A204.1 (cell line): Measurements from ENCODE around the gene CADPS.

Experiments used
- FAIRE-seq: peaks from 2 replicates; lab custom pipeline; 2012; peaks lifted over from hg19 to GRCh38; lab: Jason Lieb, UNC

The CADPS gene

DNA sequence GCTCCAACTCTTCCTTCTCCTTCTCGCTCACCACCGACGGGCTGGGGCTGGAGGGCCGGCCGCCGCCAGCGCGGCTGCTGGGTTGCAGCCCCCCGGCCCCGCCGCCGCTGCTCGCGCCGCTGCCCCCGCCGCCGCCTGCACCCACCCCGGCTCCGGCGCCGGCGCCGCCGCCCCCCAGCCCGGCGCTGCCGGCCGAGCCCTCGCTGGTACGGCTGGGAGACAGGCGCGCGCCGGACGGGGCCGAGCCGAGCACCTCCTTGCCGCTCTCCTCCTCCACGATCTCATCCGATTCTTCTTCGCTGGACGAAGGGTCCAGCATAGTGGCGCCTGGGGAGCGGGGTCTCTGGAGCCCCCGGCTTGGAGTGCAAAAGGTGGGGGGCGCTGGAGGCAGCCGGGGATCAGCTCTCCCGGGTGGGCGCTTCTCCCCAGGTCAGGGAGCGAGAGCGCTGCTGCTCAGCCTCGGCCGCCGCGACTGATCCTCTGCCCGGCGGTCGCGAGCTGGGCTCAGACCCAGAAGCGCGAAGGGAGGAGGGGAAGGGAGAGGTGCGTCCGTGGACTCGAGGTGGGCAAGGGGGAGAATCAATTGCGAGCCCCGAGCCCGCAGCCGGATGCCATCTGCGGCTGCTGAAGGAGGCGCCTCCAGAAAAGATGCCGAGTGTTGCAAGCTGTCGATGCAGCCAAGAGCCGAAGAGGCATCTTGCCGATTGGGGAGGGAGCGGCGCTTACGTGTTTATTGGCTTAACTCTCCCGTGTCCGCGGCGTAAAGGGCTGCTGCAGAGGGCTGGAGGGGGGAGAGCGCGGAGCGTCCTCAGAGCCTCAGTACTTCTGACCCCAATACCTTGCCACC is at the start of gene CADPS:
Gene CADPS (minus strand): TSS at position 706 of the 847 bp plus-strand sequence. CDS start 387 bp downstream, at position 319.
- FAIRE-seq: no peak

DNA sequence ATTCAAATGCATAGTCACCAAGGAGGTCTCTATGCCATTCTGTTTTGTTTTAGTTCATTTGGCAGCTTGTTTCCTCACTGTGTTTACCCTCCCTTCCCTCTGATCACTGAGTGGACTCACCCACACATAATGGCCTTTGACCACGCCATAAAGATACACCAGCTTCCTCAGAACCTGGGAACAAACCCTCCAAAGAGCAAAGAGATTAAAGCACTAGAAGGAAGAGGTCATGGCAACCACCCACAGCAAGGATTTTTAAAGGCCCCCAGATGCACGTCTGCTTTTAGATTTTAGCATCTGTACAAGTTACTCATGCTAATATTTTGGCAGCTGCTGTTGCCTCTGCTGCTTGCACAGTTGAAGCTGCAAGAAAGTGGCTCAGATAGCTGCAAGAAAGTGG is 47.9 kb upstream of the CADPS start:
- no peak for FAIRE-seq

DNA sequence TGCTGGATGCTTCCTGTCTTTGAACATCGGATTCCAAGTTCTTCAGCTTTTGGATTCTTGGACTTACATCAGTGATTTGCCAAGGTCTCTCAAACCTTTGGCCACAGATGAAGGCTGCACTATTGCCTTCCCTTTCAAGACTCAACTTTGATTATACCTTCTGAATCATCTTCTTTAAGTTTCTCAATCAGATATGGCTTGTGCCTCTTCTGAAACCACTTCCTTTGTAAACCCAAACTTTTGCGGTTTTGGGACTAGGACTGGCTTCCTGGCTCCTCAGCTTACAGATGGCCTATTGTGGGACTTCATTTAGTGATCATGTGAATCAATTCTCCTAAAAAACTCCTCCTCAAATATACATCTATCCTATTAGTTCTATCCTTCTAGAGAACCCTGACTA is 47.1 kb upstream of the CADPS start:
- FAIRE-seq: no peak

DNA sequence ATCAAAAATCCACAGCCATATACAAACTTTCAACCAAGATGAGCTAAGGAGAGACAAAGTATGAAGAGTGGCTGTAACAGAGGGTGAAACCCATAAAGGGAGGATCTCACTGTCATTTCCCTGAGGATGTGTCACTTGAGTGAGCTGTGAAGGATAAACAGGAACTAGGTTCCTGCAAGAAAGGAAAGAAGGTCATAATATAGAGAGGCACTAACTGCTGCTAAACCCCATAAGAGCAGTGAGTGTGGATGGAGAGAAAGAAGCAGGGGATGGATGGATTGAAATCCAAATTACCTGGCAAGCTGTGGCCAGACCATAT is 45.2 kb upstream of the CADPS start:
- no peak for FAIRE-seq

DNA sequence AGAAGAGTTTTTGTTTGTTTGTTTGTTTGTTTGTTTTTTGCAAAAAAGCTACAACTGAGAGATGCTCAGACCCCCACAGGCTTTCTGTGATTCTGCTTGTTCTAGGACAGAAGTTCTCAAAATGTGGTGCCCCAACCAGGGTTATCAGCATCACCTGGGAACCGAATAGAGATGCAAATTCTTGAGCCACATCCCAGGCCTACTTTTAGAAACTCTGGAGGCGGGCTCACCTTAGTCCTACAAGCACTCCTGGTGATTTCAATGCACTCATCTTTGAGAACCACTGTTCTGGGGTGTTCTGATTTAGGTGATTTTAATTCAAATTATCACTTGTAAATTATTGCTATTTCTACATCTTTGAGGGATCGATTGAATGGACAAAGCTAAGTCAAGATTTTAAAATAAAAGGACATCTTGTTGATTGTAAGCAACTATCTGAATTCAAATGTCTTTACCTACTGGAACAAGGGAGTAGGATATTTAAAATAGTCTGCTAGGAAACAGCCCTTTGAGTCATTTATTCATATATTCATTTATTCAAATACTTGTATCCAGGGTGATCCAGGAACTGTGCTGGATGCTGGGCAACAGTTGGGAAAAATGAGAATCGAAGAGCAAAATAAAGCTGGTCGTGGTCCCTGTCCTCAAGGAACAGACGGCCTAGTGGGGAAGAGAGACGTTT is 44.7 kb upstream of the CADPS start:
- no peak for FAIRE-seq

DNA sequence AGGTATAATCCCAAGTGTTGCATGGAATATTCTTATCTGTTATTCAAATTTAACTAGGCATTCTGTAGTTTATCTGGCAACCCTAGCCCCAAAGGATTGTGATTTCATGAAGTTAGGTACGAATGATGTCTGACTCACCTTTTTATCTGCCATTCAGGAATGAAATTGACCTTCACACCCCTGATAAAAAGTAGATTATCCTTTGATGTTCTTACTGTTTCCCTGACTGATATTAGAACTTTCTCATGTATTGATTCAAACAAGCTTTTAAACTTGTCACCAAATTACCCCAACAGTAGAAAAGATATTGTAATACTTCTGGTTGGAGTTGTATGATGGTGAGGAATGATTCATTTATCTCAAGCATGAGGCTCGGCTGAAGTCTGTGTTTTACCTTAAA is 43.6 kb upstream of the CADPS start:
- FAIRE-seq: no peak

DNA sequence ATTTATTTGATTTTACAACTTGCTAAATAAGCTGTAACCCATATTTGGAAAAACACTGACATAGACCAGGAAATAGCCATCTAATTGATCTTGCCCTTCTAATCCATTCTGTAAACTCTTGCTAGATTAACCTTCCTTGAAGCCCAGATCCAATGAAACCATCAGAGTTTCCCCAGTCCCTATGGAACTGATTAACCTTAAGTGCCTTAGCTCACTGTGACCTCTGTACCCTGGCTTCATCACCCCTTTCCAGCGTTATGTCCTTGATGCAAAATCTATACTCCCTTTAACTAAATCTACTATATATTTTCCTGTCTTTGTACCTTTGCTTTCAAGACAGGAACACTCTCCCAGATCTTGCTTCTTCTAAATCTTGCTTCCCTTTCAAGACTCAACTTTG is 42.9 kb upstream of the CADPS start:
- FAIRE-seq: no peak

DNA sequence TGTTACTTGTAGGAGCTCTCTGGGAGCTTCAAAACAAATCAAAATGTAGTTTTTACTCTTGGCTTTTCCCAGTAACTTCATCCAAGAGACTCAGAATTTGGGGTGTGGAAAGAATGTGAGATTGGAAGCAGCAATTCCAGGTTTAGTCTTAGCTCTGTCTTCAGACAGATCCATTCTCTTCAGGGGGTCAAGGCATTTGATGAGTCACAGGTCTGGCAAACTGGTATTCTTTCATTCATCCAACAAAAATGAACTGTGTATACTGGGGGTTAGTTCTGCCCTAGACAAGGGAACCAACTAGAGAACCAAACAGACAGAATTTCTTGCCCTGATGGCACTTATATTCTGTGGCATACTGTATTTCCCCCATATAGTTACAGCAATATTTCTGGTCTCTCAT is 36.3 kb upstream of the CADPS start:
- FAIRE-seq: no peak

DNA sequence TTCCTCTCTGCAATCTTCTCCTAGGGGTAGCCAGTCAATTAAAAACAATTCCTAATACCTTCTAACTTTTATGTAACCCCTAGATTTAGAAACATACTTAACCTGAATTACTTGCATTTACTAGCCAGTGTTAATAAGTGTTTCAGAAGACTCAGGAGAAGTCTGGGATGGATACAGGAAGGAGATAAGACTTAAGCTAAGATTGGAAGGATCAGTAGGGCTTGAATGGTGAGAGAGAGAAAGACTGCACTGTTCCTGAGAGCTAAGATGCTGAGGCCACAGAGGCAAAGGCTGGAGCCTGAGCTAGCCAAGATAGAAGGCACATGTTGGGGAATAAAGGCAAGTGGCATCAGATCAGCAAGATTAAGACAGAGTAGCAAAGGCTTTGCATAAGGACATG is 30.1 kb upstream of the CADPS start:
- no peak for FAIRE-seq

DNA sequence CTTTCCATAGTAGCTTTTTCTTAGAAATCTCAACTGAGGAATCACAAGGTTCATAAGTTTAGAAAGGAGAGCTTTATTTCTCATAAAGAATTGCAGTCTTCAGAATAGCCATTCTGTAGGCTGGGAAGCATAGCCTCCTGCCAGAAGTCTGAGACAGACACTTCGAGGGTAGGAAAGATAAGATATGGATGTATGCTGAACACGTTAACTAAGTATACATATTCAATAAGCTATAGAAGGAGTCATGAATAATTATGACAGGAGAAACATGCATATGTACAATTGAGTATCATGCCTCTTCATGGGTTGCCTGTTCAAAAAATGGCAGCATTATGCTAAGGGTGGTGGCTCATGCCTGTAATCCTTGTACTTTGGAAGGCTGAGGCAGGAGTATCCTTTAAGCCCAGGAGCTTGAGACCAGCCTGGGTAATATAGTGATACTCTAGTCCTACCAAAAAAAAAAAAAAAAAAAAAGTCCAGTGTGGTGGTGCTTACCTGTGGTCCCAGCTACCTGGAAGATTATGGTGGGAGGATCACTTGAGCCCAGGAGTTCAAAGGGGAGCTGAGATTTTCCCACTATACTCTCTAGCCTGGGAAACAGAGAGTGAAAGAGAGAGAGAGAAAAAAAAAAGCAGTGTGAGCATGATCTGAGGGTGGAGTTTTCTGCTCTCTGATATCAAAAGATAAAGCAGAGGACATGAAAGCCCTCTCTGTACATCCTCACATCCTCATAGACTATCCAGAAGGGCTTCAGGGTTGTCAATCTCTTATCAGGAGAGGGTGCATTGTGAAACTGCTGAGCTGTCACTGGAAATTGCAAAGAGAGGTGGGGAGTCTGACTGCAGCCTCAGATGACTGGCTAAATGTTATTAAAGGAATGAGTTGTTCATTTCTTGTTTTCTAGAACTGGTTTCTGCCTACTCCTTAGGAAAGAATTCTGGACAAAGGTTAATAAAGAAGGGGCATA is 23.6 kb upstream of the CADPS start:
- no peak for FAIRE-seq

DNA sequence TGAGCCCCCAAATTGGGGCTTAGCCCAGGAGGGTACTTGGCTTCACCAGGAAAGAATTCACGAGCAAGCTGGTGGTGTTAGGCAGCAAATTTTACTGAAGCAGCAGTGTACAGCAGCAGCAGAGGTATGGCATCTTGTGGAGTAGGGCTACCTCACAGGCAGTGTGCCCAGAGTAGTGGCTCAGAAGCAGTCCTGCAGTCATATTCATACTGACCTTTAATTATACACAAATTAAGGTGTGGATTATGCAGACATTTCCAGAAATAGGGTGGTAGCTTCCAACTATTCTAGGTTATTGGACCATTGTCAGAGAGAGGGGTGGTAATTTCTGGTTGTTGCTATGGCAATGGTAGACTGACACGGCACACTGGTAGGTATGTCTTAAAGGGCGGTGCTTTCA is 20.7 kb upstream of the CADPS start:
- FAIRE-seq: no peak

DNA sequence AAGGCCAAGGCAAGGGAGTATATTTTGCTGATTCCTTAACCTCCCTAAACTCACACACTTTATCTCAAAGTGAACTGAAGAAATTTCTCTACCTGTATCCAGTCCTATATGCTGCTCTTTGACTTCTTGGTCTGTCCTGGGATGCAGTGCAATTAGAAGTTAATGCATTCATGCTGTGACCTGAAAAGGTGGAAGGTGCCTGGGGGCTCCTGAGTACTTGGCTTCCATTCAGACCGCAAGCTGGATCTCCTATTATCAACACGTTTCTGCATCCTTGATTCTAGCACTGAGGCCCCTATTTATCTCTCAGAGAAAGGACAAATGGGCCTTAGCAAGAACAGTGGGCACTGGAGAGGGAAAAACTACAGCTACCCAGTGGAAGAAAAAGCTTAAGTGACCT is 17.7 kb upstream of the CADPS start:
- FAIRE-seq: no peak

DNA sequence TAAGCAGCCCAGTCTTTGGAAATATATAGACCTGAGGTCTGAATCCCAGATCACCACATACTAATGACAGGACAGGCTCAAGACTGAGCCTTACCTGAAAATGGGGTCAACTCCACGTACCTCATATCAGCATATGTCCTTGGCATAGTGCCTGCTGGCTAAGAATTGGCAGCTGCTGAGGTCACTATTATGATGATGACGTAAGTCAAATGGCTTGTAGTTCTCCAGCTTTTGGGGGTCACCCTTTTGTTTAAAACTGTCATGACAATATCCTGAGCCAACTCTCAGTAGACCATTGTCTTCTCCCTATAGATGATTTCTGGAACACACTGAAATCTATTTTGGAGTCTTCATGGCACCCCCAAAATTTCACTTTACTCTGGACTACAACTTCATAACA is 16.8 kb upstream of the CADPS start:
- FAIRE-seq: no peak

DNA sequence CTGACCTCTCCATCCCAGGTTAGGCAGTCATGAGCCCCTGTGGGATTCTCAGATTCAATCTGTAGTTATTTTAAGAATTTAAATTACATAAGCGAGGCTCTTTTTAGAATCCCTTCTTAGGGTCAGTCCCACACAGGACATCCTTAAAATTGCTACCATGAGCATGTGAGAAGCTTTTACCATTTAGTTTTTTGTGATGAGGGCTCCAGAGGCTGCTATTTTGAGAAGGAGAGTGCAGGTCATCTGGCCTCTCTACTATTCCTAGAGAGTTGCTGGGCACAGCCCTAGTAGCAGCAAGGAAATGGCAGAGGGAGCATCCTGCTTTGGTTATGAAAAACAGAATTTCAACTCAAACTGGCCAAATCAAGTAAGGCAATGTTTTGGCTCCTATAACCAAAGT is 13.6 kb upstream of the CADPS start:
- FAIRE-seq: no peak

DNA sequence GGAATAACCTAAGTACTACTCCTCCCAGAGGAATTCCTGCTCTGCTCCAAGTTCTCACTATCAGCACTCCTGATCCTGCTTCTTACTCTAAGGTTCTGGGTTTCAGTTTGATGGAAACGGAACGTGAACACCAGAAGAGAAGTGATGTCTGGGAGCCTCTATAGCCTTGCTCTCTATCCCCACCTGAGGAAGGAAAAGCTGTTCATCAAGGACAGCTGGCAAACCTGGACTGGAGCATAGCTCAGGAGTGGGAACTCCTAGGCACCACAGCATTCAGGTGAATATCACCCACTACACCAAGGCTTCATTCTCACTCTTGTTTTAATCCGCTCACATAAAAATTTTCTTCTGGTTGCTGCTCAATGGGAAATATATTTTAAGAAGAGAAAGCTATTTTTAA is 13.0 kb upstream of the CADPS start:
- no peak for FAIRE-seq

DNA sequence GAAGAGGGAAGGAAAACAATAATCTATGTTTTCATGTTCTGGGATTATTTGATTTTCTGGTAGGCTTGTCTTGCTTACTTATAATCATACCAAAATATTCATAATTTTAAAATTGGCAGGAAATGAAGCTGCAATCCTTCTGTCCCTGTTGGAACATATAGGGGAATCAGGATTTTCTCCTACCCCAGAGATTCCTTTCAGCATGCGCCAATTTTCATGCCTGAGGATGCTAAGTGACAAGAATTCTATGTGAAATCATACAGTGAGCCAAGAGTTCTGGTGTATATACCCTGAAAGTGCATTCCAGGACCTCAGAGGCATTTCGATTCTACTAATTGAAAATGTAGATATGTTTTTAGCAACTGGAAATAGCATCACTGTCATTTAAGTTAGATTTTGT is 9.9 kb upstream of the CADPS start:
- FAIRE-seq: no peak

DNA sequence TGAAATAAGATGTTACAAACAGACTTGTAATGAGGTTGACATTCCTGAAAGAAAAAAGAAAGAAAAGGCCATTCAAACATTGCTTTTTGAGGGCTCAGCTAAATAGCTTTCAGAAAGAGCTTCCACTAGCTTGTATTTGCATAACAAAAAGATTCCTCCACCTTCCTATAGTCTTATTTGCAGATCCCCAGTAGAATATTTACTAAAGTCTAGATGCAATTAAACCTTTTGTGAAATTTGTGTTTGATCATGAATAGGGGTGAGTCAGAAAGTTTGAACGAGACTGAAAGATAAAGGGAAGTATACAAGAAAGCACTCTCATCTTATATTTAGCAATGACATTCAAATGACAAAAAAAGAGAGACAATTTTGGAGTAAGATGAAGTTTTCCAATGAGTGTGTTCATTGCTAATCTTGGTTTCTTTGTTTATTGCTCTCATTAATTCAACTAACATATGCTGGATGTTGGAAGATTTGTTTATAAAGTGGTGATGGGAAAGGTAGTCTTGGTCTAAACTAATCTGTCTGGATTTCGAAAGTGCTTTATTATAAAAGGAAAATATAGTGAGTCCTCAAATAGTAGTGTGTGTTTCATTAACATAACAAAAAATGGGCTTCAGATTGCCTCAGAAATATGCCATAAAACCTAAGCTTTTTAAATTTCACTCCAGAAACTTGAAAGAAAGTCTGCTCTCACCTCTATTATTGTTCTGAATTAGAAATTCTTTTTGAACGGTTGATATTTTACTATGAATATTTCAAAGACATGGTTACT is 9.1 kb upstream of the CADPS start:
- no peak for FAIRE-seq

DNA sequence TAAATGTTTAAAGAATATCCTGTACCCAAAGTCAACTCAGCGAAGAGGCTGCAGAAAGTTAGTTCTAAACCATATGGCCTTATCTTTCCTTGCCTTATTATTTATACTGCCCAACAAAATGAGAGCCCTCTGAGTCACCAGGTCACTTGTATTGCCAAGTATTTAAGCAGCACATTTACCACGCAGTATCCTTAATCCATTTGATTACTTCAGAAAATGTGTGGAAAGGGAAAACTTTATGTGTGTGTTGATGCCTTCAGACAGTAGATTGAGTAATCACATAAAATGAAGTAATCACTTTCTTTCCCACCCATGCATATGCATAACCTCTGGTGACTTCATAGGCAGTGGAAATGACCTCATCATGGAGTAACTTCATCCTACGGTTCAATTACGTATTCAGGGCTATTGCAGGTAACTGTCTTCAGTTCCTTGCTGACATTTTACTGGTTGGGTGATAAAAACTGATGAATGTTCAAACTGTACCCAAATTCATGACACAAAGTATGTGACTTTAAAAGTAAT is 7.5 kb upstream of the CADPS start:
- FAIRE-seq: no peak

DNA sequence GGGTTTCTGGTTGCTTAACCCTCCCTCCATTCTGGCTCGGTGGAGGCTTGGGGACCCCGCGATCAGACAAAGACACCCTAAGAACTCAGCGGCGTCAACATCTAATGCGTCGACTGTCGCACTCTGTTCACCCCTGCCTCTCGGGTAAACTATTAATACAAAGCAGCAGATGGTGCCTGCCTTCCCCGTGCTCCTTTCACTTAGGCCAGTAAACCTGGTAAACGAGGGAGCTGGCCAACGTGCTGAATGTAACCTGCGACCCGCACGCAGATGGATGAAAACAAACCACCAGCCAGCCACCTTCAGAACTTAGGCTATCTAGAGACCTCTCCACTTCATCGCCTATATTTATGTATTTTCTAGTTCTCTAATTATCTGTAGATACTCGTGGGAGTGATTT is 848 bp upstream of the CADPS start:
- FAIRE-seq: no peak

DNA sequence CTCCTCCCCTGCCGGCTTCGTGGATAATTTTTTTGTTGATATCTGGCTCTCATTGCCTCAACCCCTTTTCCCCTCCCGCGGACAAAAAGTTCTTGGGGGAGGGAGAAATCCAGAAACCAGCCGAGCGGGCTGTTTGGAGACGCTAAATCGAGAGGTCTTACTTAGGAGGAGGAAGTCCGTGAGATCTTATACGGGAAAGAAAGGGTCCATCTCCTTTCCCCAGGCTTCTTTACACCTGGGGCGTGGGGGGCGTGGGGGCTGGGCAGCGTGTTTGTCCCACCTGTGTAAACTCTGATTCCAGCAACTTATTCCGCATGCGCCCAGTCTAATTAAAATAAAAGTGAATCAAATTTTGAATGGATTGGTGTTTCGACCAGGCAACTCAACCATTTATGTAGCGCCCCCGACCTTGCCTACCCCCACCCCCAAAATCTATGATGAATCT is 364 bp upstream of the CADPS start:
- FAIRE-seq: no peak

DNA sequence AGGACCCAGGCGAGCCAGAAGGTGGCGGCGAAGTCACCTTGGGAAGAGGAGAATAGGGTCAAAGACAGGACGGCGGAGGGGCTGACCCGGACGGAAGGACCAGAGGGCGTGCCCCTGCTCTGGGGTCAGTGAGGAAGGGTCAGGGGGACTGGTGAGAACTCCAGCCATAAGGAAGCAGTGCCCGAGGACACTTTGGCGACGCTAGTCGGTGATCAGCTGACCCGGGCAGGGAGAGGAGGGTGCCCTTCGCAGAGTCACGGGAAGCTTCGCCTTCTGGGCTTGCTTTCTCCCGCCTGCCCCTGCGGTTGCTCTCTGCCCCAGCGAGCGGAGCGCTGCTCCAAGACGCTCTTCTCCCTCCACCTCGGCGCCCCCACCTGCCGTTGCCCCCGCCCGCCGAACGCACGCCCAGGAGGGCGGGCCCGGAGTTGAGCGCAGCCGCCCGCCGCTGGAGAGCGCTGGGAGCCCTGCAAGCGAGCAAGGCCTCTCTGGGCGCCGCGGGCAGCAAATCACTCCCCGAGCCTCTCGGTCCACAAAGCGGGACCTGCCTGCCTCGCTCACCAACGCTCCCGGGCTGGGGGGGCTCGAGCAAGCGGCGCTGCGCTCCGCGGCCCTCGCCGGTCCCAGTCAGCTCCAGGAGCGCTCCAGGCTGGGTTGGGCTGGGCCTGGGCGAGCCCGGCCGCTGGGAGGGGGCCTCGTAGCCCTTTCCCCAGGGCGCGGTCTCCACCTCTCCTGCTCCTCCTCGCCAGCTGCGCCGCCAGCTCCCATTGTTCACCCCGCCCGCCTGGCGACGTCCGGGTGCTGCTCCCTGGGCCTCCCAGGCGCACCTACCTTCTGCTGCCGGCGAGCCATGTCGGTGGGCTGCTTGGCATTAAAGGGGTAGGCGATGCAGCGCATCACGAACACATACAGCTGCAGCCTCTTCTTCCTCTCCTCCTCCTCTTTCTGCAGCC is 1.2 kb downstream of the CADPS start:
- no peak for FAIRE-seq
